22Rv1 (cell line): Measurements from ENCODE around the gene PPP1R37.

Experiments
- CTCF ChIP-seq: fragments of 450-650 bp; IDR thresholded peaks from 2 replicates; pipeline ENCODE4 v1.5.1; 2017; ENCODE audit warnings: mild to moderate bottlenecking
- ZFX ChIP-seq: fragments of 450-650 bp; IDR thresholded peaks from 2 replicates; pipeline ENCODE4 v1.6.1; 2017; ENCODE audit warnings: antibody characterized with exemption, borderline replicate concordance

GRCh38 chr19:45121827-45122345 lies 28.9 kb downstream of the PPP1R37 start:
- no peak for TF ChIP-seq CTCF
- no peak for TF ChIP-seq ZFX
